Neural progenitor cell (in vitro differentiated cells): ENCODE data around the gene HIP1R. TPM values are rescaled to one million over a fixed set of nuclear protein-coding genes. Genes with fewer than 3 reads are reported as not detected.

Experiments
- DNase-seq: peaks from one replicate; pipeline ENCODE4 v3.0.0-alpha.2; 2016; ENCODE audit warnings: low spot score
- H2AFZ ChIP-seq: fragments of 200-600 bp; sonication (generic); replicated peaks from 2 replicates; pipeline ENCODE4 v1.6.1; 2016; ENCODE audit warnings: antibody characterized with exemption
- H3F3A ChIP-seq: fragments of 200-600 bp; sonication (generic); 2 replicates; pipeline ENCODE4 v1.6.1; 2016; ENCODE audit warnings: antibody characterized with exemption, low read depth
- H3K27ac ChIP-seq: fragments of 200-600 bp; sonication (generic); 2 replicates; pipeline ENCODE4 v1.5.1; 2016; ENCODE audit warnings: mild to moderate bottlenecking
- H3K27me3 ChIP-seq: fragments of 200-600 bp; sonication (generic); 2 replicates; pipeline ENCODE4 v1.6.1; 2016; ENCODE audit warnings: mild to moderate bottlenecking, moderate library complexity
- H3K36me3 ChIP-seq: fragments of 200-600 bp; sonication (generic); 2 replicates; pipeline ENCODE4 v1.5.1; 2016
- H3K4me1 ChIP-seq: fragments of 200-600 bp; sonication (generic); 2 replicates; pipeline ENCODE4 v1.6.1; 2016; ENCODE audit warnings: mixed run types
- H3K4me2 ChIP-seq: fragments of 200-600 bp; sonication (generic); 2 replicates; pipeline ENCODE4 v1.6.1; 2016
- H3K4me3 ChIP-seq: fragments of 200-600 bp; sonication (generic); 2 replicates; pipeline ENCODE4 v1.5.1; 2016
- H3K79me2 ChIP-seq: fragments of 200-600 bp; sonication (generic); 2 replicates; pipeline ENCODE4 v1.6.1; 2016; ENCODE audit warnings: low read depth
- H3K9ac ChIP-seq: fragments of 200-600 bp; sonication (generic); 2 replicates; pipeline ENCODE4 v1.6.1; 2016
- H3K9me3 ChIP-seq: fragments of 200-600 bp; sonication (generic); 2 replicates; pipeline ENCODE4 v1.5.1; 2016; ENCODE audit warnings: low read depth
- H4K20me1 ChIP-seq: fragments of 200-600 bp; sonication (generic); 2 replicates; pipeline ENCODE4 v1.6.1; 2016; ENCODE audit warnings: low read depth
- H3K27ac Mint-ChIP-seq: 3 replicates; pipeline ENCODE4 v1.8.0; 2021; ENCODE audit warnings: mixed read lengths
- H3K27me3 Mint-ChIP-seq: 2 replicates; pipeline ENCODE4 v1.8.0; 2022; ENCODE audit warnings: low read depth, mild to moderate bottlenecking, inconsistent platforms, moderate library complexity, mixed read lengths; ENCODE audit not compliant: insufficient read depth
- H3K36me3 Mint-ChIP-seq: 3 replicates; pipeline ENCODE4 v1.8.0; 2021; ENCODE audit warnings: mixed read lengths
- H3K4me1 Mint-ChIP-seq: 3 replicates; pipeline ENCODE4 v1.8.0; 2021; ENCODE audit warnings: mixed read lengths
- H3K4me3 Mint-ChIP-seq: 3 replicates; pipeline ENCODE4 v1.8.0; 2021; ENCODE audit warnings: mild to moderate bottlenecking, moderate library complexity, mixed read lengths
- H3K9me3 Mint-ChIP-seq: 3 replicates; pipeline ENCODE4 v1.8.0; 2020; ENCODE audit warnings: mixed read lengths
- CTCF ChIP-seq: fragments of 200-600 bp; sonication (generic); IDR thresholded peaks from 2 replicates; pipeline ENCODE4 v1.5.1; 2017; ENCODE audit warnings: antibody characterized with exemption, mild to moderate bottlenecking
- EZH2 ChIP-seq: fragments of 200-600 bp; sonication (generic); IDR thresholded peaks from 2 replicates; pipeline ENCODE4 v1.6.1; 2017; ENCODE audit warnings: antibody characterized with exemption, mild to moderate bottlenecking, moderate library complexity
- EZH2phosphoT487 ChIP-seq: fragments of 200-600 bp; sonication (generic); IDR thresholded peaks from 2 replicates; pipeline ENCODE4 v1.6.1; 2017; ENCODE audit warnings: antibody characterized with exemption
- total RNA-seq: library from RNA; depleted of rRNA; stranded (reverse); fragments of >200 nt; gene quantifications from 2 replicates; pipeline ENCODE4 v1.2.3, GENCODE V29; 2015; ENCODE audit warnings: low replicate concordance

HIP1R gene
- total RNA-seq, 1 donor from 2014 or later, result 19.3 TPM

GRCh38 chr12:122867691-122868461, 32.6 kb downstream of the HIP1R start:
- Histone ChIP-seq H4K20me1 (peaks cover 80% of the 10 kb centered on the region), H3F3A (peaks cover 22% of the 10 kb centered on the region), H3K4me1 (peaks cover 22% of the 10 kb centered on the region), H3K9ac (no peak overlapping the region), H3K9me3 (no peaks in the 10 kb centered on the region), H3K79me2 (no peaks in the 10 kb centered on the region), H2AFZ (no peak overlapping the region), H3K27me3 (peaks cover 58% of the 10 kb centered on the region), H3K36me3 (no peaks in the 10 kb centered on the region), H3K27ac (no peak overlapping the region), H3K4me3 (no peak overlapping the region), H3K4me2 (no peak overlapping the region)
- Mint-ChIP-seq H3K4me1 (peaks cover 35% of the 10 kb centered on the region), H3K27ac (no peak overlapping the region), H3K4me3 (no peak overlapping the region), H3K27me3 (peaks cover 18% of the 10 kb centered on the region), H3K36me3 (peaks cover 23% of the 10 kb centered on the region), H3K9me3 (no peaks in the 10 kb centered on the region)
- TF ChIP-seq CTCF (peak; percentile 38), EZH2 (no peak), EZH2phosphoT487 (no peak)
- peak; percentile 49 for DNase-seq

- Histone ChIP-seq H2AFZ (no peak overlapping the region), H3K4me3 (no peak overlapping the region), H3K27ac (no peak overlapping the region), H3F3A (peaks cover 29% of the 10 kb centered on the region), H3K9ac (no peak overlapping the region), H3K27me3 (peaks cover 66% of the 10 kb centered on the region), H3K4me2 (no peak overlapping the region), H4K20me1 (peaks cover 80% of the 10 kb centered on the region), H3K9me3 (no peaks in the 10 kb centered on the region), H3K79me2 (no peaks in the 10 kb centered on the region), H3K36me3 (no peaks in the 10 kb centered on the region), H3K4me1 (peaks cover 27% of the 10 kb centered on the region)
- Mint-ChIP-seq H3K4me3 (no peak overlapping the region), H3K4me1 (peaks cover 43% of the 10 kb centered on the region), H3K36me3 (peaks cover 23% of the 10 kb centered on the region), H3K27ac (peak overlapping the region; percentile 7), H3K27me3 (peaks cover 15% of the 10 kb centered on the region), H3K9me3 (no peaks in the 10 kb centered on the region)
- no peak for TF ChIP-seq EZH2phosphoT487
- no peak for DNase-seq
These were observed 33.4 kb downstream of the HIP1R start for GRCh38 chr12:122868471-122869177.

GRCh38 chr12:122869207-122869973, 34.1 kb downstream of the HIP1R start:
- H3K27me3 Mint-ChIP-seq, result peaks cover 14% of the 10 kb centered on the region
- H3K36me3 Mint-ChIP-seq, result peaks cover 21% of the 10 kb centered on the region
- Histone ChIP-seq H2AFZ (no peak overlapping the region), H3K27ac (no peak overlapping the region), H3K27me3 (peaks cover 74% of the 10 kb centered on the region), H3K4me1 (peaks cover 30% of the 10 kb centered on the region), H3K4me2 (no peak overlapping the region), H3K9ac (no peak overlapping the region), H3K36me3 (no peaks in the 10 kb centered on the region), H3F3A (peaks cover 37% of the 10 kb centered on the region), H3K4me3 (no peak overlapping the region), H4K20me1 (peaks cover 87% of the 10 kb centered on the region), H3K9me3 (no peaks in the 10 kb centered on the region), H3K79me2 (no peaks in the 10 kb centered on the region)
- no peak for DNase-seq
- H3K27ac Mint-ChIP-seq, result no peak overlapping the region
- H3K4me1 Mint-ChIP-seq, result peaks cover 50% of the 10 kb centered on the region
- H3K9me3 Mint-ChIP-seq, result no peaks in the 10 kb centered on the region
- TF ChIP-seq CTCF, result no peak
- no peak for TF ChIP-seq EZH2phosphoT487
- TF ChIP-seq EZH2, result no peak
- no peak overlapping the region for H3K4me3 Mint-ChIP-seq
